Measurements from ENCODE around the gene FTCD.
"Not testable (repeated sequence)": the region's sequence is repeated elsewhere in the genome, so short reads cannot be mapped to it uniquely, and the experiment has no call there.

FTCD gene

DNA sequence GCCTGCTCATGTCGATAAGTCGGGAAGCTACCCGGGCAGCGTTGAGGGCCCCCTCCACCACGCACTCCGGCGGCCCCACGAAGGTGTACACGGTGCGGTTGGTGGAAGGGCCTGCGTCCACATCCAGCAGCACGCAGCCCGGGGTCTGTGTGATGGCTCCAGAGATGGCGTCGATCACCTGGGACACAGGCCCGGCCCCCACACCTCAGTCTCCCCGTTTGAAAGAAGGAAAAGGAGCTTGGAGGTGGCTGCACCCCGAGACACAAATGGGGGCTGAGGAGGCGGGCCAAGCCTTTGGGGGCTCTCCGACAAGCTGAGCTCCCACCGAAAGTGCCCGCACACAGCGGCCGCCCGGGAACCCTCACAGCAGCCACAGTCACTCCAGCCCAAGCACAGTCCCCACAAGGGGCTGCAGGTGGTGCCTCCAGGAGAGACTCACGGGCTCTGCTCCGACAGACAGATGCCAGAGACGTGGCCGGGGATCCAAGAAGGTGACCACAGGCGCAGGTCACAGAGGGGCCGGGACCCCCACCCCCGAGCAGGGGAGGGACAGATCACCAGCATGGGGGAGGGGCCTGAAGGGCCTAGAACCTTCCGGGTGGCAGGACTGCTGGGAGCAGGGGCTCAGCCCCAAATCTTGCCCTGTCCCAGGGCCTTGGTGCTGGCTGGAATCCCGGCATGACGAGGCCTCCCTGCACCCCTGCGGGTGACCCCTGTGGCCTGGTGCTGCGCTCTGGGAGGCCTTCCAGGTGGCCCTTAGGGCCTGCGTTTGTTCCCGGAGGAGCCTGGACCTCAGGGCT lies 1.0 kb downstream of the FTCD start:
- no peak for DNase-seq (ENCODE audit: low read depth)

DNA sequence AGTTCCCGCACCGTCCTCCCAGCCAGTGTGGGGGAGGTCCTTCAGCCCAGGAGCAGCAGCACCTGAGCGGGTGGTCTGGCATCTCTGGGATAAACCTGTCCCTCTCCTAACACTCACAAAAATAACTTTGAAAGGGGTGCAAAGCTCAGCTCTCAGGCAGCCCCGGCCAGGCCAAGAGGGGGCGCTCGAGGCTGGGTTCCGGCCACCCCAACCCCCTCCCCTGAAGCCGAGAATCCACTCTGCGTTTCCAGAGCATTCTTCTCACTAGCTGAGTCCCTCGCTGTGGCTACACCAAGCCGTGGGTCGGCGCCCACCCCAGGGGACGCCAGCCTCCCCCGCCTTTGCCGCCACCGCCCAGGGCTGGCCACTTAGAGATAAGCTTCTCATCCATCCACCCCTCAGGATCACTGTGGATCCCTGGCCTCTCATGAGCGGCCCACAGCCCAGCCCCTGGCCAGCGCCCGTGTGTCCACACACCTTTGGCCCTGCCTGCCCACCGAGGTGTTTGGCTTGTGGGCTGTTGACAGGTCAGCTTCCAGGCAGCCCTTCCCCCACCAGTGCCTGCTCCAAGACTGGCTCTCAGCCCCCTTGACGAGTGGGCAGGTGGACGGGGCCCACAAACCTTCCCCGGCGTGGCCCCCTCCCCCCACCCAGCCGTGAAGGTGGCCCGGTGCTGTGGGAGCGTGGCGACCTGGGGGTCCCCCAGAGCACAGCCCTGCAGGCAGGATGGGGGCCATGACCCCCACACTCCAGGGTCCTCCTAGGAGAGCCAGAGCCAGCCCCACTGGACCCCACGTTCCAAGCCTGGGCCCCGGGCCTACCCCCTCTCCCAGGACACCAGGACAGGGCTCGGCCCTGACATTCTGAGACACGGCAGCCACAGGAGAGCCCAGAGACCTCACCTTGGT lies 1.9 kb downstream of the FTCD start:
- DNase-seq (ENCODE audit: low read depth) = no peak

DNA sequence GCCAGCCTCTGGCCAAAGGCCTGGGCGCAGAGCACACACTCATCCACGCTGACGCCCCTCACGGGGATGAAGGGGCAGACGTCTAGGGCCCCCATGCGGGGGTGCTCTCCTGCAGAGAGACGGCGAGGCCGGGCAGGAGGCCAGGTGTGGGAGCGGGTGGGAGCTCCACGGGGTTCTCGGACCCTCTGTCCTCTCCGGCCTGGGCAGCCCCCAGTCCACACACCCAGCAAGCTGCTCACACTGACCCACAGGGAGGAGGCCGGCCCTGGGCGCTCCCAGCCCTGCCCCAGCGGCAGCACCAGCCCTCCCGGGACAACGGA lies 2.5 kb downstream of the FTCD start:
- no peak for DNase-seq (ENCODE audit: low read depth)

DNA sequence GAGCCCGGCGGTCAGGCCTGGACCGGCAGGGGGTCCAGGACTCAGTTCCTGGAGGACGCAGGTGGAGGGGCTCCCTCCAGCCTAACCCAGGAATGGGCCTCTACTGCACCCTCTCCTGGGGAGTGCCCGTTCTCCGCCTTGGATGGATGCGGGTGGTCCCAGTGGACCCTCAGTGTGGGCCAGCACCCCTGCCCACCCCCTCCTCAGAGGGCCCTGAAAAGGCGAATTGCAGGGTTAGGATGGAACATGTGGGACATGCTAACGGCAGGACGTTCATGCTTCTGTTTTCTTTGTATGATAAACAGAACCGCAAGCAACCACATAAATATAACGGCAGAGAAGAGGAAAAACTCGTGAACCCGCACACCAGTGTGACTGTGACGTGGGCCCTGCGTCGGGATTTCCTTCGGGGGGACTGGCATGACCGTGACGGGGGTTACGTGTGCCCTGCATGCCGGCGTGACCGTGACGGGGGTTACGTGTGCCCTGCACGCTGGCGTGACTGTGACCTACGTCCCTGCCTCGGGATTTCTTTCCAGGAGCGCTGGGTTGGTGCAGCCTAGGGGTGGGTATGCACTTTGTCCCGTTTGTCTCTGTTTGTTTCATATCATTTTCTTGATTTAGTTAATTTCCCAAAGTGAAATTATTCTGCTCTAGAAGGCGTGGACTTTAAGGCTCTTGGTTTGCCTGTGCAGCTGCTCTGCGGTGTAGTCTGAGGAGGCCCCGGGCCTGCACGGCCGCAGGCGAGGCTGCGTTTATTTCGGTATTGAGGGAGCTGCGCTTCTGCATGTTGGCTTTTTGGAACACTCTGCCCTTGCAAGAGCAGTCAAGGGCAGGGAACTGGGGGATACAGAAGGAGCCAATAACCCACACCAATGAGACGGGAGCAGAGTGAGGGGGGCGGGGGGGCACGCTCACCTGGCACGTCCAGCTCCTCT lies 3.1 kb downstream of the FTCD start:
- DNase-seq (ENCODE audit: low read depth) = no peak

DNA sequence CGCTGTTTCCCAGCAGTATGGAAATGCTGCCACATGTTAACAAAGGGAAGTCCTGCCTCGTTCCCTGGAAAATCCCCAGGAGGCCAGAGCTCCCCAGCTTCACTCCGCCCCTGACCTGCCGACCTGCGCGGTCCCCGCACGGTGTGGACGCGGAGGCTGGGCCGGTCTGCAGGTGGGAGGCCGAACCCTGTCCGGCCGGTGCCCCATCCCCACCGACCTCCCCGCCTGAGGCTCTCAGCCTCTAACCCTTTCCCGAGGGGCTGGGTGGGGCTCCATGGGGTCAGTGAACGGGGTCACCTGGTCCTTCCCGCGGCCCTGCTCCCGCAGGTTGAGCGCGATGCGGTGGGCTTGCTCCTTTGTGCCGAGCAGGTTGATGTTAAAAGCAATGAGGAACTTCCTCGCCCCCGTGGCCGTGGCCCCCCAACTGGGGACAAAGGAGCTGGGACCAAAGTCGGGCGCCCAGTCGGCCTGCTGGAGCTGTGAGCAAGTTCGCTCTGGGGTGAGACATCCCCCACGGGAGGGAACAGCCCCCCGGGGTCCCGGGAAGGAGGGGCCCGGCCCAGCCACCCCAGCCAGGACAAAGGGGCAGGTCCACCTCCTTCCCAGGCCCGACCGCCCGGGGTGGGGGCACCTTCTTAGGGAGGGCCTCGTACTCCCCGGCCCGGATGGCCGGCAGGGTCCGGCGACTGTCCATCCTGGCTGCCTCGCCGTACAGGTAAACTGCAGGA lies 4.0 kb downstream of the FTCD start:
- no peak for DNase-seq (ENCODE audit: low read depth)

DNA sequence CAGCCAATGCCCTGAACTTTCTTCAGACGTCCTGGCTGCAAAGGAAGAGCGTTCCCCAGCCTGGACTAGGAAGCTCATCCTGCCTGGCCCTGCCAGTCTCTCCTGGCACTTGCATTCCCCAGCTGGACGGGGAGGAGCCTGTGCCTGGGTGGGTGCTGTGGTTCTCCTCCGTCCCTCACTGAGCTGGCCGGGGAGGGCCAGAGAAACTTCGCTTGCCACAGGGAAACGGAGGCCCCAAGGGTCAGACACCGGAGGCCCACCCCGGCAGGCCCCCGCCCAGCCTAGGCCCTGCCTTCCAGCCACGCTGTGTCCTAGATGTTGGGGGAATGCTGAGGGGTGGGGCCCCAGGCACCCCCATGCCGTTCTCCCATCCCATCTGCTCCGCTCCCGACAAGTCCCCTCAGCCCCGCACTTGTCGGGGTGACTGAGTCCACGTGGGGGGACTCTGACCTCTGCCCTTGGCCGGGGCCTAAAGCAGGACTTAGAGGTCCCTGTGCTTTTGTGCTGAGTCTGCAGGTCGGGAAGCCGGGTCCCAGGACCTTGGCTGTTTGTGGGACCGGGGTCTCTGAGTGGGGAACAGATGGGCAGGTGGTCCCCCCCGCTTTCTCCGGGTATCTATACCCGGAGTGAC lies 4.8 kb downstream of the FTCD start:
- no peak for DNase-seq (ENCODE audit: low read depth)

DNA sequence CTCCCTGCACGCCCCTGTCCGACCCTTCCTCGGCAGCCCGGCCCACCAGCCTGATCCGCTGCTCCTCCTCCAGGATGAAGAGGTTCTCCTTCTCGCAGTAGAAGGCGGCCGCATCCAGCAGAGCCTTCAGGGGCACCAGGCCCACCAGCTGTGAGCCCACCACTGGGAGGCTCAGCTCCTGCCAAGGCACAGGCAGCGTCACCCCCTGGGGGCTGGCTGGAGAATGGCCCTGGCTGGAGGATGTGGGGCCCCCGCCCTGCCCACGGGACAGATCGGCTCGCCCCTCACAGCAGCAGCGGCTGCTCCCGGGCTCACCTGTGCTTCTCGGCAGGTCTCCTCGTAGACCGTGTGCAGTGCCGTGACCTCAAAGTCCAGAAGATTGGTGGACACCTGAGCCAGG lies 5.3 kb downstream of the FTCD start:
- DNase-seq (ENCODE audit: low read depth) = no peak

DNA sequence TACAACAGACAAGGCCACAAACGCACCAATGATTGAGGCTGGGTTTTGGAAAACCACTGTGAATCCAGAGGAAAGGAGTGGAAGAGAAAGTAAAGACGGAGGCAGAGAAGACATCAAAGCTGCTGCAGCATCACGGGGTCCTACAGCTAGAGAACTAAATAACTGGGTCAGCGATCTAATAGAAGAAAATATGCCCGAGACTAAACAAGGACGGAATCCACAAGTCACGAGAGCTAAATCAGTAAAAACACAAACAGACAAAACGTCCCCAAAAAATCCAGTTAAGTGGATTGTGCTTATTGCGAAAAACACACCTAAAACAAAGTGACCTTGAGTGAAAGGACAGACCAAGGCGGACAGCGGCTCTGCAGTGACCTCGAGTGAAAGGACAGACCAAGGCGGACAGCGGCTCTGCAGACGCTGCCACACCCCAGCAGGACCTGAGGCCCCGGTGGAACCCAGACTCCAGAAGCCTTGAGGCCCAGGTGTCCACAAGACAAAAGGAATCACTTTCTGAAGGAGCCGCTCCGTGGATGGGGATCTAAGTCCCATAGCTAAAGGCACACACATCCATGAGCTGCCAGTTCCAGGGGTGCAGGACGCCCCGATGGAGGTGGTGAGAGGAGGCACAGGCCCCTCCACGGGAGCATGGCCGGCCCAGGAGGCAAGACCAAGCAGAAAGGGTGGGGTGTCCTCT lies 6.0 kb downstream of the FTCD start:
- DNase-seq (ENCODE audit: low read depth) = no peak

DNA sequence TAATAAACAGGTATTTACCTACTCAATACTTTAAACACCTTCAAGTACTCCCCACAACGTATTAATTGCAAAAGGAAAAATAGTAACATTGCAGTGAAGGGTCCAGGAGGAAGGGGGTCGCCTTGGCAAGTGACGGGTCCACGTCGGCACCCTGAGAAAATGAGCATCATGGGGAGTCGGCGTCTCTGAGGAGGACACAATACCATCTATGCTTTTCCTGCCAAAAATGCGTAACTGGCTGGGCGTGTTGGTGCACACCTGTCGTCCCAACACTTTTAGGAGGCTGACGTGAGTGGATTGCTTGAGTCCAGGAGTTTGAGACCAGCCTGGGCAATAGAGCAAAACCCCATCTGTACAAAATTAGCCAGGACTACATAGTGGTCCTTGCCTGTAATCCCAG lies 7.3 kb downstream of the FTCD start:
- no peak for DNase-seq (ENCODE audit: low read depth)

DNA sequence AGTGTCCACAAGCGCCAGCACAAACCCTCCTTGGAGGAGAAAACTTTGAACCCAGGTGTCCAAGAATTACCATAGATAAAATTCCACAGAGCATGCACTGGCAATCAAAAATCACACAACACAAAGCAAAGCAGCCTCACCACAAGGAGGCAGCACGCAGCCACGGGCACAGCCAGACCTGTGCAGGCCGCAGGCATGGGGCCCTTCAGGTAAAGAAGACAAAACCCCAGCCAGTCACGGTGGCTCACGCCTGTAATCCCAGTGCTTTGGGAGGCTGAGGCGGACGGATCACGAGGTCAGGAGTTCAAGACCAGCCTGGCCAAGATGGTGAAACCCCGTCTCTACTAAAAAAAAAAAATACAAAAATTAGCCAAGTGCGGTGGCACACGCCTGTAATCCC lies 8.0 kb downstream of the FTCD start:
- DNase-seq (ENCODE audit: low read depth) = not testable (repeated sequence)

DNA sequence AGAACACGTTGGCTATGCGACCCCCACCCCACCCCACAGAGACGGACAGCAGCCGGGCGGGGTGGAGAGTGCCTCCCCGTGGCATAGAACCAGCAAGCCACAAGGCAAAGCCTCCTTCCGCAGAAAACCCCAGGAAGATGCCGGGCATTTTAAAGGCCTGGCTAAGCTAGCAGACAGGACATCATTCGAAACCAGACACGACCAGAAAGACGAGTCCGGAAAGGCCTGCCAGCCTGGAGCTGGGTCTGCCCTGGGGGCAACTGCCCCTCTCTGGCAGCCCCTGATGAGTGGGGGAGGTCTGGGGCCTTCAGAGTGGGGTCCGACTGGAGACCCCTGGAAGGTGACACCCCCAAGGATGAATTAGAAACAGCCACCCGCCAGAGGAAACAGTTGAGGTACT lies 8.5 kb downstream of the FTCD start:
- no peak for DNase-seq (ENCODE audit: low read depth)

DNA sequence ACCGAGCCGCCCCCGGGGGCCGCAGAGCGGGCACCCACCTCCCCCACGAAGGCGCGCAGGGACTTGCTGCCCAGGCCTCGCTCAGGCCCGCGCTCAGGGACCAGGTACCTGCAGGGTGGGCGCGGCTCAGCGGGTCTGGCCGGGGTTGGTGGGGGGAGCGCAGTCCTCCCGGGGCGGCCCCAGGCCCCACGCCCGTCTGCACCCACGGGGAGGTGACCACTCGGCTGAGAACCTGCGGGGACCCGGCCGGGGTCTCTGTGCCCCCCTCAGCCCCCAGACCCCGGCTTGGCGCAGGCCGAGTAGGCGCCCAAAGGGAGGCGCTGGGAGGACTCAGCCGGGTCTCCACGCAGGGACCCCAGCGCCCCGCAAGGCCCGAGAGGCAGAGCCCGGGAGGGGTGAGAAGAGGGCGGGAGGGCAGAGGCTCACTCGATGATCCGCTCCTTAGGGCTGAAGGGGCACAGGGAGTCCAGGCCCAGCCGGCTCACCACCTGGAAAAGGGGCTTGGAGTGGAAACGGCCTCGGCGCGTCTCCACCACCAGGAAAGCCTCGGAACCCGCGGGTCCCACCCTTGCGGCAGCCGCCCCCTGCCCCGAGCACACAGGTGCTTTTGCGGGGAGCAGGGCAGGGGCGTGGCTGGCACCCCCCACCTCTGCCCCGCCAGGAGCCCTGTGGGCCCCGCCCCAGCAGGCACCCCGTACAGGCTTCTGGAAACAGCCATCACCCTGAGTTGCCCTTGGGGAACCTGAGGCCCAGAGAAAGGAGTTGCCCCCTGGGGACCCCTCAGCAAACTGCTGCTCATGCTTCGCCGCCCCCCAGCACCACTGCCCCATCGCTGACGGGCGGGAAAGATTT lies 9.3 kb downstream of the FTCD start:
- DNase-seq (ENCODE audit: low read depth) = no peak

DNA sequence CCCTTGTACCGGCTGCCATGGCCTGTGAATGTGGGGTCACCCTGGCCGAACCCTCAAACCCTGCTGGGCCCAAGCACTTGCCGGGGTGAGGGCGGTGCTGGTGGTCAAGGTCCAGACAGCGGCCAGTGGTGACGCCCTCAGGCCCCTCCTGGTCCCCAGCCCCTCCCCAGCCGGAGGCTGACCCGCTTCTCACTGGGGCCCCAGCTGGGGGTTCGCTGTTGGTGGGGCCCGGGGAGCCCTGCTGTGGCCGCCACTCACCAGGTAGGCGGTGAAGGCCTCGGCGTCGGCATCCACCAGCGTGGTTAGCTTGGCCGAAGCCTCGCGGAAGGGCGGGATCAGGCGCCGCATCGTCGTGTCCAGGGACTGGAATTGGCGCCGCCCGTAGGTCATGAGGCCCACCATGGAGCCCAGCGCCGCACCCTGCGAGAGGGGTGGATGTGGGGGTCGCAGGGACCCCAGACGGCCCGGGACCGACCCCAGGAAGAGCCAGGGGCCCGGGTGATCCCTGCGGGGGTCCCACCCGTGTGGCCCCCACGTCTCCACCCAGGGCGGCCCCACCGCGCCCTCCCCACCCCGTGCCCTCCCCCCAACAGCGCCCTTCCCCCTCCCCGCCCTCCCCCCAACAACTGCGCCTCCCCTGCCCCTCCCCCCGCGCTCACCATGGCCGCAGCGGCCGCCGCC lies 10.1 kb downstream of the FTCD start:
- no peak for DNase-seq (ENCODE audit: low read depth)

DNA sequence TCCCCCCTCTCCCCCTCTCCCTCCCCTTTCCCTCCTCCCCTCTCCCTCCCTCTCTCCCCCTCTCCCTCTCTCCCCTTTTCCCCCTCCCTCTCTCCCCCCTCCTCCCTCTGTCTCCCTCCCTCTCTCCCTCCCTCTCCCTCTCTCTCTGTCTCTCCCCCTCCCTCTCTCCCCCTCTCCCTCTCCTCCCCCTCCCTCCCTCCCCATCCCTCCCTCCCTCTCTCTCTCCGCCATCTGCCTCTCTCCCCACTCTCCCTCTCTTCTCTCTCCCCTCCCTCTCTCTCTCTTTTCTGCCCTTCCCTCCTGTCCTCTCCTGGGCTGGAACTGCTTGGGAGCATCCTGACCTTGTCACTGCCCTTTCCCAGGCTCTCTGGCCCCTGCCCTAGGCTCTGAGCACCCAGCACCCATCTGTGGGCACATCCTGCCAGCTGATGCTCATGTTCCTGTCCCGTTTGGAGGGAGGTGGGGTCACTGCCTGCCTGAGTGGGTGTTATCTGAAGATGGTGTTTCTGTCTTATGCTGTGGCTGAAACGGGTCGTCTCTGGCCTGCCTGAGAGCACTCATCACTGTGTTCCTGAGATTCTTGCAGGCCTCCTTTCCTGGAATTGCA lies 10.8 kb downstream of the FTCD start:
- DNase-seq (ENCODE audit: low read depth) = no peak

DNA sequence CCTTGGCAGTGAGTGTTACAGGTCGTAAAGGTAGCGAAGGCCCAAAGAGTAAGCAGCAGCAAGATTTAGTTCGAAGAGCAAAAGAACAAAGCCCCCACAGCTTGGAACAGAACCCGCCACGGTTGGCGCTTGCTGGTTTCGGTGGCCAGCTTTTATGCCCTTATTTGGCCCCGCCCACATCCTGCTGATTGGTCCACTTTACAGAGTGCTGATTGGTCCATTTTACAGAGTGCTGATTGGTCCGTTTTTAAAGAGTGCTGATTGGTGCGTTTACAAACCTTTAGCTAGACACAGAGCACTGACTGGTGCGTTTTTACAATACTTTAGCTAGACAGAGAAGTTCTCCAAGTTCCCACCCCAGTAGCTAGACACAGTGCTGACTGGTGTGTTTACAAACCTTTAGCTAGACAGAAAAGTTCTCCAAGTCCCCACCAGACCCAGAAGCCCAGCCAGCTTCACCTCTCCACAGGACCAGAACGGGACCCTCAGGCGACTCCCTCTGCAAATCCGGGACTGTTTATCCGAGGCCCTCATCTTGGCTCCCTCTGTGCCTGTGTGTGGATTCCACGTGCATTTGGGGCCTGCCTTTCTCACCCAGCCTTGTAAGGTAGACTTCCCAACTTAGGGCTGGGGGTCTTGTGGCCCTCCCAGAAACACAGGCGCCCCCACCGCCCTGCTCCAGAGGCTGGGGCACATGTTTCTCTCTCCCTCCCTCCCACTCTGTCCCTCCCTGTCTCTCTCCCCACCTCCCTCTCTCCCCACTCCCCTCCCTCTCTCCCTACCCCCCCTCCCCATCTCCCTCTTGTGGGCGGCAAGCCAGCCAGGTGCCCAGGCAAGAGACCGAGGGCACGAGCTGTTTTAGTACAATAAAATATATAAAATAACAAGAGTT lies 12.6 kb downstream of the FTCD start:
- DNase-seq (ENCODE audit: low read depth) = no peak

DNA sequence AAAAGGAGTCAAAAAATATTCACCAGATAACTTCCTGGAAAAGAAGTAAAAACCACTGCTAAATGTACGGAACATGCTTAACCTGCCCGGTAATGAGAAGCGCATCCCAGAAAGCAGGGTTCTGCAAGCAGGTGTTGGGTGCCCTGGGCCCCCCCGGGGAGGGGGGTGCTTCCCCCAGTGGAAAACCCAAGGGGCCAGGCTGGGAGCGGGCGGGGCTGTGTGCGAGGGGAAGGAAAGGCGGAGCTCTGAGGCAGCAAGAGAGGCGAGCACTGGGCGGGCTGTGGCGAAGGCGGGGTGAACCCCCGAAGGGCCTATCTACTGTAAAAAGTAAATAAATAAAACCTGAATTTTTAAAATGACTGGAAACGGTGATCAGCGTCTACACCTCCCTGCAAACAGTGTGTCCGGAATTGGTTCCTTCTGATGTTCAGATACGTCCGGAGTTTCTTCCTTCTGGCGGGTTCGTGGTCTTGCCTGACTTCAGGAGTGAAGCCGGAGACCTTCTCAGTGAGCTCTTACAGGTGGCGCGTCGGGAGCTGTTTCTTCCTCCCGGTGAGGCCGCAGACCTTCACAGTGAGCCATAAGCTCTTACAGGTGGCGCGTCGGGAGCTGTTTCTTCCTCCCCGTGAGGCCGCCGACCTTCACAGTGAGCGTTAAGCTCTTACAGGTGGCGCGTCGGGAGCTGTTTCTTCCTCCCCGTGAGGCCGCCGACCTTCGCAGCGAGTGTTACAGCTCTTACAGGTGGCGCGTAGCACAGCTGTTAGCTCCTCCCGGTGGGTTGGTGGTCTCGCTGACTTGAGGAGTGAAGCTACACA lies 13.4 kb downstream of the FTCD start:
- no peak for DNase-seq (ENCODE audit: low read depth)

Data from activated T-helper 9 cell treated with anti-CD3 and anti-CD28 coated beads, Interleukin-2, amount 50 U/mL, for 16 hours (primary cell).